SK-N-SH treated with all-trans-retinoic acid at 6 μM for 48 hours (cell line): ENCODE measurements around the gene NALCN.

Experiments used
- ATAC-seq: fragments of 200-7000 bp; cut with Tn5 transposase; 3 replicates; pipeline ENCODE4 v1.9.1; 2020; ENCODE audit warnings: mild to moderate bottlenecking, moderate library complexity
- ARNTL ChIP-seq: fragments of 450-650 bp; formaldehyde crosslinking; IDR thresholded peaks from 2 replicates; pipeline ENCODE4 v1.5.0; 2020; ENCODE audit warnings: low read depth, mild to moderate bottlenecking, moderate library complexity, borderline replicate concordance
- BACH2 ChIP-seq: fragments of 250-450 bp; sonication (Bioruptor Pico); IDR thresholded peaks from 2 replicates; pipeline ENCODE4 v1.9.0; 2021; ENCODE audit warnings: mild to moderate bottlenecking, borderline replicate concordance
- ESRRG ChIP-seq: fragments of 250-450 bp; sonication (Bioruptor Pico); IDR thresholded peaks from 2 replicates; pipeline ENCODE4 v1.6.1; 2021; ENCODE audit warnings: mild to moderate bottlenecking
- GLIS3 ChIP-seq: fragments of 250-450 bp; sonication (Bioruptor Pico); IDR thresholded peaks from 2 replicates; pipeline ENCODE4 v1.5.0; 2020; ENCODE audit warnings: mild to moderate bottlenecking, moderate library complexity
- ISL1 ChIP-seq: fragments of 250-450 bp; sonication (Bioruptor Pico); IDR thresholded peaks from 2 replicates; pipeline ENCODE4 v2.1.2; 2022; ENCODE audit warnings: mild to moderate bottlenecking, moderate library complexity
- OSR1 ChIP-seq: fragments of 250-450 bp; sonication (Bioruptor Pico); IDR thresholded peaks from 2 replicates; pipeline ENCODE4 v1.8.0; 2022; ENCODE audit warnings: moderate library complexity, mild to moderate bottlenecking, inconsistent platforms
- PATZ1 ChIP-seq: fragments of 250-450 bp; sonication (Bioruptor Pico); IDR thresholded peaks from 2 replicates; pipeline ENCODE4 v1.8.0; 2020; ENCODE audit warnings: mild to moderate bottlenecking, moderate library complexity, borderline replicate concordance
- RARB ChIP-seq: fragments of 250-450 bp; sonication (Bioruptor Pico); IDR thresholded peaks from 2 replicates; pipeline ENCODE4 v1.8.0; 2021; ENCODE audit warnings: mild to moderate bottlenecking, moderate library complexity
- SNAI2 ChIP-seq: fragments of 250-450 bp; sonication (Bioruptor Pico); IDR thresholded peaks from 2 replicates; pipeline ENCODE4 v1.5.0; 2020; ENCODE audit warnings: mild to moderate bottlenecking, moderate library complexity
- TOX ChIP-seq: fragments of 250-450 bp; sonication (Bioruptor Pico); IDR thresholded peaks from 2 replicates; pipeline ENCODE4 v1.8.0; 2021; ENCODE audit warnings: mild to moderate bottlenecking, moderate library complexity, borderline replicate concordance
- TSHZ2 ChIP-seq: fragments of 250-450 bp; sonication (Bioruptor Pico); IDR thresholded peaks from 2 replicates; pipeline ENCODE4 v1.5.0; 2020; ENCODE audit warnings: mild to moderate bottlenecking, moderate library complexity
- ZC3H10 ChIP-seq: fragments of 250-450 bp; sonication (Bioruptor Pico); IDR thresholded peaks from 2 replicates; pipeline ENCODE4 v1.5.1; 2021; ENCODE audit warnings: mild to moderate bottlenecking, moderate library complexity
- ZFP30 ChIP-seq: fragments of 450-650 bp; formaldehyde crosslinking; IDR thresholded peaks from 2 replicates; pipeline ENCODE4 v1.5.0; 2022; ENCODE audit warnings: mild to moderate bottlenecking, moderate library complexity
- ZNF565 ChIP-seq: fragments of 450-650 bp; formaldehyde crosslinking; conservative IDR thresholded peaks from 2 replicates; pipeline ENCODE4 v1.5.0; 2020; ENCODE audit warnings: low read depth, mild to moderate bottlenecking, moderate library complexity
- ZNF70 ChIP-seq: fragments of 450-650 bp; formaldehyde crosslinking; IDR thresholded peaks from 2 replicates; pipeline ENCODE4 v1.5.0; 2020; ENCODE audit warnings: mild to moderate bottlenecking, moderate library complexity
- ZNF8 ChIP-seq: fragments of 450-650 bp; formaldehyde crosslinking; IDR thresholded peaks from 2 replicates; pipeline ENCODE4 v1.5.0; 2020; ENCODE audit warnings: mild to moderate bottlenecking, moderate library complexity
- TF ChIP-seq, protein P1 (sequence below): fragments of 250-450 bp; sonication (Bioruptor Pico); IDR thresholded peaks from 2 replicates; pipeline ENCODE4 v1.5.1; 2021; ENCODE audit warnings: mild to moderate bottlenecking, moderate library complexity
- TF ChIP-seq, protein P2 (sequence below): fragments of 250-450 bp; sonication (Bioruptor Pico); IDR thresholded peaks from 2 replicates; pipeline ENCODE4 v1.8.0; 2021; ENCODE audit warnings: low read depth, mild to moderate bottlenecking, moderate library complexity, borderline replicate concordance
- TF ChIP-seq, protein P3 (sequence below): fragments of 250-450 bp; sonication (Bioruptor Pico); IDR thresholded peaks from 2 replicates; pipeline ENCODE4 v1.5.1; 2020; ENCODE audit warnings: low read depth, mild to moderate bottlenecking, moderate library complexity

Gene NALCN

GRCh38 chr13:101425156-101425471, 8.8 kb upstream of the NALCN start:
- TF ChIP-seq, protein P1, sequence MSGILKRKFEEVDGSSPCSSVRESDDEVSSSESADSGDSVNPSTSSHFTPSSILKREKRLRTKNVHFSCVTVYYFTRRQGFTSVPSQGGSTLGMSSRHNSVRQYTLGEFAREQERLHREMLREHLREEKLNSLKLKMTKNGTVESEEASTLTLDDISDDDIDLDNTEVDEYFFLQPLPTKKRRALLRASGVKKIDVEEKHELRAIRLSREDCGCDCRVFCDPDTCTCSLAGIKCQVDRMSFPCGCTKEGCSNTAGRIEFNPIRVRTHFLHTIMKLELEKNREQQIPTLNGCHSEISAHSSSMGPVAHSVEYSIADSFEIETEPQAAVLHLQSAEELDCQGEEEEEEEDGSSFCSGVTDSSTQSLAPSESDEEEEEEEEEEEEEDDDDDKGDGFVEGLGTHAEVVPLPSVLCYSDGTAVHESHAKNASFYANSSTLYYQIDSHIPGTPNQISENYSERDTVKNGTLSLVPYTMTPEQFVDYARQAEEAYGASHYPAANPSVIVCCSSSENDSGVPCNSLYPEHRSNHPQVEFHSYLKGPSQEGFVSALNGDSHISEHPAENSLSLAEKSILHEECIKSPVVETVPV (CRISPR knock-in tag), result no peak
- no peak for TF ChIP-seq TSHZ2
- no peak for TF ChIP-seq RARB
- TF ChIP-seq SNAI2 (CRISPR knock-in tag), result no peak
- TF ChIP-seq GLIS3, result no peak
- no peak for TF ChIP-seq ISL1 (CRISPR knock-in tag)
- TF ChIP-seq ARNTL (CRISPR knock-in tag), result no peak
- no peak for TF ChIP-seq PATZ1 (CRISPR knock-in tag)
- TF ChIP-seq ESRRG (CRISPR knock-in tag), result no peak
- TF ChIP-seq, protein P2, sequence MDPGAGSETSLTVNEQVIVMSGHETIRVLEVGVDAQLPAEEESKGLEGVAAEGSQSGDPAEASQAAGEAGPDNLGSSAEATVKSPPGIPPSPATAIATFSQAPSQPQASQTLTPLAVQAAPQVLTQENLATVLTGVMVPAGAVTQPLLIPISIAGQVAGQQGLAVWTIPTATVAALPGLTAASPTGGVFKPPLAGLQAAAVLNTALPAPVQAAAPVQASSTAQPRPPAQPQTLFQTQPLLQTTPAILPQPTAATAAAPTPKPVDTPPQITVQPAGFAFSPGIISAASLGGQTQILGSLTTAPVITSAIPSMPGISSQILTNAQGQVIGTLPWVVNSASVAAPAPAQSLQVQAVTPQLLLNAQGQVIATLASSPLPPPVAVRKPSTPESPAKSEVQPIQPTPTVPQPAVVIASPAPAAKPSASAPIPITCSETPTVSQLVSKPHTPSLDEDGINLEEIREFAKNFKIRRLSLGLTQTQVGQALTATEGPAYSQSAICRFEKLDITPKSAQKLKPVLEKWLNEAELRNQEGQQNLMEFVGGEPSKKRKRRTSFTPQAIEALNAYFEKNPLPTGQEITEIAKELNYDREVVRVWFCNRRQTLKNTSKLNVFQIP (CRISPR knock-in tag), result no peak
- no peak for TF ChIP-seq TOX (CRISPR knock-in tag)
- TF ChIP-seq ZNF70, result no peak
- TF ChIP-seq, protein P3, sequence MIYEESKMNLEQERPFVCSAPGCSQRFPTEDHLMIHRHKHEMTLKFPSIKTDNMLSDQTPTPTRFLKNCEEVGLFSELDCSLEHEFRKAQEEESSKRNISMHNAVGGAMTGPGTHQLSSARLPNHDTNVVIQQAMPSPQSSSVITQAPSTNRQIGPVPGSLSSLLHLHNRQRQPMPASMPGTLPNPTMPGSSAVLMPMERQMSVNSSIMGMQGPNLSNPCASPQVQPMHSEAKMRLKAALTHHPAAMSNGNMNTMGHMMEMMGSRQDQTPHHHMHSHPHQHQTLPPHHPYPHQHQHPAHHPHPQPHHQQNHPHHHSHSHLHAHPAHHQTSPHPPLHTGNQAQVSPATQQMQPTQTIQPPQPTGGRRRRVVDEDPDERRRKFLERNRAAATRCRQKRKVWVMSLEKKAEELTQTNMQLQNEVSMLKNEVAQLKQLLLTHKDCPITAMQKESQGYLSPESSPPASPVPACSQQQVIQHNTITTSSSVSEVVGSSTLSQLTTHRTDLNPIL (CRISPR knock-in tag), result no peak
- no peak for TF ChIP-seq BACH2 (CRISPR knock-in tag)
- TF ChIP-seq ZNF565 (CRISPR knock-in tag), result no peak
- TF ChIP-seq ZFP30, result no peak
- no peak for TF ChIP-seq ZC3H10
- no peak for TF ChIP-seq OSR1 (CRISPR knock-in tag)
- no peak for ATAC-seq

DNA sequence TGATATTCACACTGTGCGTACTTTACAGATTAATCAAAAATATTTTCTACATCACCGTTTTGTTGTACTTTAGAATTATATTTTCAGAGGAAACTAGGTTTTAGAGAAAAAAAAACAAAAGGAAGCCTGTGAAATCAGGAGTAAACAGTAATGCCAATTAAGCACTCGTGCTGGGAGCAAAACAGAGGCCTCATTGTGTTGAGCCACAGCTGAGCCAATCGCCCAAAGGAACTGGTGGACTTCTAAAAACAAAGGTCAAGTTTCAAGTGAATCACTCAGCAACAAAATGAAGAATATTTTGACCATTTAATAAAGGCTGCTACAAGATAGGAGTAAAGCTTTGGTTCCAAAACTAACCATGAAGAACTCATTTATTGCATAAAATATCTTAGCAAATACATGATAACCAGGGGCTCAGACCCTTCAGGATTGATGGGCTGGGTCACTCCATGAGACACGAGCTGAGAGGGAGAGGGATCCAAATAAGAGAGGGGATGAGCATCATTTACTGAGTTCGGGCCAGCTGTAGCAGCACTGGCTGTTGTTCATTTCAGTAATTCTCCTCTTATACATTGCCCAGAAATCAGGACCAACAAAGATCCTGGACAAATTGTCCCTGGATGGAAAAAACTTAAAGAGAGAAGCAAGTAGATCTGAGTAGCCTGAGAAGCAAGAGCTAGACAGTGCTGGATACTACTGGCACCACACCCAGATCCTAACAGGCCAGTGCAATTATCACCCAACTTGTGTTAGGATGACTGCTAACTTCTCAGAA, 8.3 kb upstream of the NALCN start:
- TF ChIP-seq, protein P2 (CRISPR knock-in tag), result no peak
- no peak for TF ChIP-seq OSR1 (CRISPR knock-in tag)
- TF ChIP-seq ZNF70, result no peak
- no peak for TF ChIP-seq ZNF8 (CRISPR knock-in tag)
- no peak for TF ChIP-seq PATZ1 (CRISPR knock-in tag)
- TF ChIP-seq RARB, result no peak
- TF ChIP-seq ARNTL (CRISPR knock-in tag), result no peak
- ATAC-seq, result no peak
